Thyroid gland (tissue), 4 donors: Measurements from ENCODE around the gene IQGAP3. TPM values are rescaled to one million over a fixed set of nuclear protein-coding genes. Genes with fewer than 3 reads are reported as not detected.
A peak's percentile ranks its signal among the peaks of the same experiment; 100 is the strongest.

Experiments used
- DNase-seq, 2 donors: peaks; one replicate each; pipeline ENCODE4 v3.0.0-alpha.2; 2019
- H3K27ac ChIP-seq, 3 donors: fragments of 200-600 bp; sonication (generic); 1 replicate in 2 of 3; 2 replicates in 1 of 3; pipeline ENCODE4 v1.5.1; 2016 to 2019; ENCODE audit warnings: mild to moderate bottlenecking in 1 of 3, moderate library complexity in 1 of 3
- H3K27me3 ChIP-seq: fragments of 200-600 bp; sonication (generic); one replicate; pipeline ENCODE4 v1.5.1; 2019
- H3K36me3 ChIP-seq, 2 donors: fragments of 200-600 bp; sonication (generic); one replicate each; pipeline ENCODE4 v1.5.1; 2016 to 2019
- H3K4me1 ChIP-seq, 2 donors: fragments of 200-600 bp; sonication (generic); one replicate each; pipeline ENCODE4 v1.5.1; 2017 to 2019
- H3K4me3 ChIP-seq, 3 donors: fragments of 200-600 bp; sonication (generic); replicated peaks in 1 of 3; 1 replicate in 2 of 3; 2 replicates in 1 of 3; pipeline ENCODE4 v1.5.1; 2016; ENCODE audit warnings: mild to moderate bottlenecking in 1 of 3
- H3K9me3 ChIP-seq: fragments of 200-600 bp; sonication (generic); one replicate; pipeline ENCODE4 v1.5.1; 2017
- CTCF ChIP-seq, 6 experiments: fragments of 200-600 bp in 3 of 6; fragments of 450-650 bp in 3 of 6; sonication (generic) in 3 of 6; IDR thresholded peaks; one replicate each; pipeline ENCODE4 v1.5.1; 2016 to 2019; ENCODE audit warnings: antibody characterized with exemption in 6 of 6, mild to moderate bottlenecking in 2 of 6, inconsistent platforms in 1 of 6, moderate library complexity in 1 of 6
- POLR2A ChIP-seq, 2 donors: fragments of 450-650 bp; IDR thresholded peaks; one replicate each; pipeline ENCODE4 v1.6.1; 2017; ENCODE audit warnings: antibody characterized with exemption in 2 of 2, mild to moderate bottlenecking in 2 of 2, moderate library complexity in 1 of 2
- WGBS, 2 donors: methylation state at CpG; one replicate each; pipeline ENCODE4 v1.1.5; 2017; 5-methylcytosine and 5-hydroxymethylcytosine counted together
- intact Hi-C: fragments of 100-400 bp; cut with DNase I; formaldehyde crosslinking; loops from one replicate; pipeline ENCODE4 v1.15.1; 2023
- total RNA-seq, 4 donors: library from RNA; depleted of rRNA; stranded (reverse); fragments of >200 nt; gene quantifications; one replicate each; pipeline ENCODE4 v1.2.3, GENCODE V29; 2016

The IQGAP3 gene
- total RNA-seq, 4 donors from 2014 or later = 0.15 to 1.4 (median 0.50) TPM

DNA sequence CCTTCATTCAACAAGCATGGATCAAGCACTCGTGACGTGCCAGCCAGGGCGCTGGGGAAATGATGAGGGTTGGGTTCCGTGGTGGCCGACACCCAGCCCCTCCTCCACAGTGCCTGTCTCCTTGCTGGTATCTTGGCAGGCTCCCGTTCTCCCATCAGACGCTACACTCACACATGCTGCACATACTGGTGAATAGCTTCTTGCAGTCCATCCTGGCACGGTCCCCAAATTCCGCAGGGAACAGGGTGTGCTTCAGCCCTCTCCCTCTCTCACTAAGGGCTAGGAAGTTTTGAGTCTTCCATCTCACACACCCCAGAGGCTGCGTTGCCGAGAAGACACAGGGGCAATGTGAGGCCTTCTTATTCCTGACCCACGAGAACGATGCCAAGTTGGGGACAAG, 61.7 kb downstream of the IQGAP3 start:
- intact Hi-C loops = no loop called here
- Histone ChIP-seq H3K27ac (peak overlapping the region; percentile 73 to 96 (median 88)), H3K36me3 (no peaks in the 10 kb centered on the region), H3K27me3 (no peaks in the 10 kb centered on the region), H3K4me3 (no peak overlapping the region), H3K9me3 (no peaks in the 10 kb centered on the region), H3K4me1 (peaks cover 35 to 41% of the 10 kb centered on the region in 2 donors)
- WGBS, 2 donors = 26 to 28% methylated on average over 12 to 13 of the region's 13 CpGs
- TF ChIP-seq CTCF (IDR thresholded peaks at IDR 0.05) (no peak), POLR2A (IDR thresholded peaks at IDR 0.05) (peak in 1 of 2 donors; percentile 67)
- peak; percentile 100 for DNase-seq

DNA sequence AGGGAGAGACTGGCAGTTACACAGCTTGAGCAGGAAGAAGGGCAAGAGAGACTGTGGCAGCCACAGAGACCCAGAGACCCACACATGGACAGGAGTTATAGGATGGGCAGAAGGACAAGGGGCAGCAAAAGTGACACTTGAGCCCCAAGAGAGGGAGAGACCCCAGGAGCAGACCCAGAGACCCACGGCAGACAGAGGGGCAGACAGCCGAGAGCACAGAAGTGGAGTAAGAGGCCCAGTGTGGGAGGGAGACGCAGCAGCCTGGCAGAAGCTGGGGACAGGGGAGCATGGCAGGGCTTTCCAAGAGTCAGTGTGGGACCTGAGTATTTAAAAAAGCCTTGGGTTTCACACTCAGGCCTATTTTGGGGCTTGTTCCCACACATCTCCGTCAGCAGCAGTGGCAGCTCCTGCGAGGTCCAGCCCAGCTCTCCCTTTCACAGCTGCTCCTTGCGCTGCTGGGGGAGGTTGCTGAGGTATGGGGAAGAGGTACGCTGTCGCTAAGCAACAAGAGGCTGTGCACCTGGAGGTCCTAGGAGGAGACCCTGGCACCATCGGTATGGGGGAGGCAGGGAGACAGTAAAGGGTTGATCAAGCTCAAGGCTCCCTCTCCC, 62.8 kb downstream of the IQGAP3 start:
- H3K27ac ChIP-seq = peak overlapping the region; percentile 73 to 96 (median 88)
- TF ChIP-seq CTCF (IDR thresholded peaks at IDR 0.05) (no peak), POLR2A (IDR thresholded peaks at IDR 0.05) (no peak)
- H3K4me1 ChIP-seq = peaks cover 42 to 48% of the 10 kb centered on the region in 2 donors
- intact Hi-C loops = loop anchor here (5.0 kb wide), 1 partner anchor 83 kb away; the partner anchor contains the start of gene NAXE
- WGBS, 2 donors = 79 to 84% methylated on average over 9 of the region's 9 CpGs
- H3K36me3 ChIP-seq = no peaks in the 10 kb centered on the region
- H3K4me3 ChIP-seq = no peak overlapping the region
- H3K27me3 ChIP-seq = no peaks in the 10 kb centered on the region
- no peak for DNase-seq
- no peaks in the 10 kb centered on the region for H3K9me3 ChIP-seq

DNA sequence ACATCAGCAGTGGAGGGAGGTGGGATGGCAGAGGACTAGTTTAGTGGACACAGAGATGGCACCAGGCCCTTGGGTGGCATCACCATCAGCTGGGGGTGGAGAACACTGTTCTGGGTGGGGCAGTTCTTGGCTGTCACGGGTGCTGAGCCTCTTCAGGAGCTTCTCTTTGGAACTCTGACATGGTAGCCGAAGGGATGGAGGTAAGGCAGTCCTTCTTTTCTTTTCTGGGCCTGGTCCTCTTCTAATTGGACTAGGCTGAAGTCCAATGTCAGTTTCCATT, 63.5 kb downstream of the IQGAP3 start:
- no peak for TF ChIP-seq CTCF (IDR thresholded peaks at IDR 0.05)
- no peak for TF ChIP-seq POLR2A (IDR thresholded peaks at IDR 0.05)
- Histone ChIP-seq H3K27ac (peak overlapping the region; percentile 73 to 96 (median 88)), H3K4me3 (no peak overlapping the region), H3K36me3 (no peaks in the 10 kb centered on the region), H3K9me3 (no peaks in the 10 kb centered on the region), H3K27me3 (no peaks in the 10 kb centered on the region), H3K4me1 (peaks cover 48 to 54% of the 10 kb centered on the region in 2 donors)
- DNase-seq = peak; percentile 27 to 32
- intact Hi-C loops = loop anchor here (5.0 kb wide), 1 partner anchor 83 kb away; the partner anchor contains the start of gene NAXE
- WGBS, 2 donors = 48 to 61% methylated on average over 2 of the region's 2 CpGs

DNA sequence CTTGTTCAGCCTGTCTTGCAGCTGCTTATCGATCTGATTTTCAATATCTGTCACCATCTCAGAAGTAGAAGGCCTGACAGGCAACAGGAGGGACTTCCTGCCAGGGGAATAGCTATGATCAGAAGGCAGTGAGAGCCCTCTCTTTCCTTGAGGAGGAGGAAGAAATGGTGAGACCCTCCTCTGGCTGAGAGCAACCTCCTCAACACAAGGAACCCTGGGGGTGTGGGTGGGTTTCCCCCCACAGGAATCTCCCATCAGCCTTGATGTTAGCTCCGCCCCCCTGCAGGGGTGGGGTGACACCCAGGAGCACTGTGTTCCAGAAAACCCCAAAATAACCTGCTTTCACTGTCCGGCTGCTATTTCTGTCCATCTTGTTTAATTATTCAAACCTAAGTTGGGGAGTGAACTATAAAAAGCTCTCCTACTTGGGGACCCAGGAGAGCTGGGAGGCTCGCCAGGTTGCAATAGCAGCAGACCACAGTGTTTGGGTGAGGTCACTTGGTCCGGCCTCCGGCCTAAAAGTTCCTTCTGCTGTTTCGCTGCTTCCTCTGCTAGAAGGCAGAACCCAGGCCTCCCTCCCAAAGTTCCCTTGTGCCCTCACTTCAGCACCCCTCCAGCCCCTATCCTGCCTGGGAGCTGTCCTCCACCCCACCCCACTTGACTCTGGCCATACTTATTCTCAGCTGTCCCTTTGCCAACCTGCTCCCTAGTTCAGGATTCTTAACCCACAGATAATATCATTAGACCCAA, 64.0 kb downstream of the IQGAP3 start:
- TF ChIP-seq CTCF (IDR thresholded peaks at IDR 0.05) (no peak), POLR2A (IDR thresholded peaks at IDR 0.05) (peak in 1 of 2 donors; percentile 21)
- peak overlapping the region; percentile 73 to 96 (median 88) for H3K27ac ChIP-seq
- H3K27me3 ChIP-seq = no peaks in the 10 kb centered on the region
- intact Hi-C loops = loop anchor here (5.0 kb wide), 1 partner anchor 84 kb away; the partner anchor contains the start of gene NAXE
- no peak overlapping the region for H3K4me3 ChIP-seq
- peaks cover 53 to 59% of the 10 kb centered on the region in 2 donors for H3K4me1 ChIP-seq
- 39 to 57% methylated on average over 7 of the region's 7 CpGs for WGBS, 2 donors
- peak; percentile 68 to 70 for DNase-seq
- H3K36me3 ChIP-seq = no peaks in the 10 kb centered on the region
- no peaks in the 10 kb centered on the region for H3K9me3 ChIP-seq

- no peaks in the 10 kb centered on the region for H3K9me3 ChIP-seq
- no peak for TF ChIP-seq CTCF (IDR thresholded peaks at IDR 0.05)
- no peak for TF ChIP-seq POLR2A (IDR thresholded peaks at IDR 0.05)
- peaks cover 66 to 77% of the 10 kb centered on the region in 2 donors for H3K4me1 ChIP-seq
- no peaks in the 10 kb centered on the region for H3K36me3 ChIP-seq
- H3K4me3 ChIP-seq = no peak overlapping the region
- WGBS, 2 donors = 93 to 98% methylated on average over 2 of the region's 2 CpGs
- peak overlapping the region in 2 of 3 donors; percentile 88 to 100 for H3K27ac ChIP-seq
- no peaks in the 10 kb centered on the region for H3K27me3 ChIP-seq
- DNase-seq = no peak
- intact Hi-C loops = loop anchor here (5.0 kb wide), 1 partner anchor 86 kb away; the partner anchor contains the start of gene NAXE
Measured at GRCh38 chr1:156506450-156506849, 65.9 kb downstream of the IQGAP3 start.
